Activated naive CD4-positive, alpha-beta T cell treated with anti-CD3 and anti-CD28 coated beads, Interleukin-2, amount 10 ng/mL, durations not matched to agents 5 hours and 36 hours (primary cell): ENCODE measurements around the gene CEP19. TPM values are rescaled to one million over a fixed set of nuclear protein-coding genes. Genes with fewer than 3 reads are reported as not detected.

Experiments used
- total RNA-seq, 2 experiments: library from RNA; stranded (reverse); gene quantifications; one replicate each; pipeline ENCODE4 v1.2.3, GENCODE V29; 2021

CEP19 gene, protein sequence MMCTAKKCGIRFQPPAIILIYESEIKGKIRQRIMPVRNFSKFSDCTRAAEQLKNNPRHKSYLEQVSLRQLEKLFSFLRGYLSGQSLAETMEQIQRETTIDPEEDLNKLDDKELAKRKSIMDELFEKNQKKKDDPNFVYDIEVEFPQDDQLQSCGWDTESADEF
- total RNA-seq = 1 to 10 TPM; 5.2 to 6.7 TPM

DNA sequence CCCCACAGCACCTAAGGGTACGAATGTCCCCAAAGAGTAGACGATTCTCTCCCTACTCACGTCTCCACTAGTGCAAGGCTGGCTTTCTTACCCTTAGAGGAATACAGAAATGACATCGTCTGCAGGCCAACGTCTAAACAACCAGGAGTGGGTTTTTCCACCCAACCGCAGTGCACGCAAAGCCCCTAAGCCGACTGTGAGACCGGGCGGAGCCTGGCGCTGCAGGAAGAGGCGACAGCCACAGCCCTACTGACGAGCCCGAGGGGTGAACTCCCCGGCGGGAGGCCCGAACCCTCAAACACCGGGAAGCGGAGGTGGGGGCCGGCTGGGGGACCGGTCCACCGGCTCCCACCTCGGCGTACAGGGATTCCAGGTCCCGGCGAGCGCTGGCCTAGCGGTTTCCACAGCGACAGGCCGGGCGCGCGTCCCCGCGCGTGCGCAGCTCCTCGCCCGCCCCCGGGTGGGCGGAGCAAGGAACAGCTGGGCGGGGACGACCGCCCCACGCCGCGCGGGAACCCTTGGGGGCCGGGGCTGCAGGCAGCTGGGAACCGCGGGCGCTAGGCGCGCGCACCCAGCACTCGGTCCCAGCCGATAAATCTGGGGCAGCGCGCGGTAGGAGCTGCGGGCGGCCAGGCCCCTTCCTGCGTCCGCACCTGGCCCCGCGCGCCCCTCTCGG is at the start of gene CEP19, which contains the start of gene PIGX:
CEP19 (minus strand) TSS at position 413 of the 676 bp plus-strand sequence. CDS start 3,593 bp downstream, outside the sequence.
PIGX (plus strand) TSS at position 540 of the 676 bp plus-strand sequence.

DNA sequence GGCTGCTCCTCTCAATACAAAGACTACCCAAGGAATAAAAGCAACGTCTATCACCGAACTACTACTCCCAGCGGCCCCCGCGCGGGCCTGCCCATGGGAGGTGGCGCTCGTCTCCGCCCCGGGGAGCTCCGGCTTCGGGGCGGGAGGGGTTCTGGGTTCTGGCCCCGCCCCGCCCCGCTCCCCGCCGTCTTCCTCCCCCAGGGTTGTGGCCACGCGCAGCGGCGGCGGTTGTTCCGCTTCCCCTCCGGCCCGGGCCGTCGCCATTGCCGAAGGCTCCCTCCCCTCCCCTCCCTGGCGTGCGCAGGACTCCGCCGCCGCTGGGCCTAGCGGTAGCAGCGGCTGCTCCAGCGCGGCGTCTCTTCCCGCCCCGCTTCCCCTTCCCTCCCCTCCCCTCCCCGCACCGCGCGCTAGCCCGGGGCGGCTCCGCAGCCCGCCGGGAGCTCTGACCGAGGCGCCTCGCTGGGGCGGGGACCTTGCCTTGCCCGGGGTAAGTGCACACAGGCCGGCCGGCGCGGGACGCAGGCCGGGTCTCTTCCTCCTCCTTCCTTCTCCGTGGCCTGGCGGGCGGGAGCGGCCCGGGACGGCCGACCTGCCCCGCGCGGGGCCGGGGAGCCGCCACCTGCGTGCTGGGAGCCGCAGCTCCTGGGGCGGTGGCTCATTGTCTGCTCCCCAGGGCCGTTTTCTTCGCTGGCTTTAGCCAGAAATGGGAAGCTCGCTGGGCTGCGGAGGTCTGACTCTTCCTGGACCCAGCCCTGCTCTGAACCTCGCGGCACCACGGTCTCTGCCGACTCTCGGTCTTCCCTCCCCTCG is 27.8 kb upstream of the CEP19 start, which contains the start of gene PAK2:
PAK2 (plus strand) TSS at position 187 of the 810 bp plus-strand sequence. CDS start 42,790 bp downstream, outside the sequence.

Other genes with a start within 250 kb of the CEP19 start
- 10 to 100 TPM; 35.4 to 39.0 TPM for gene RNF168, start 208.5 kb downstream of the CEP19 start, total RNA-seq
- not detected for gene SMCO1, start 196.9 kb downstream of the CEP19 start, total RNA-seq
- gene WDR53, start 143.7 kb downstream of the CEP19 start, total RNA-seq = 10 to 100 TPM; 17.3 to 20.8 TPM
- 10 to 100 TPM; 12.3 to 13.0 TPM for gene FBXO45, start 143.6 kb downstream of the CEP19 start, total RNA-seq
- 10 to 100 TPM; 25.9 to 31.8 TPM for gene NRROS, start 72.6 kb downstream of the CEP19 start, total RNA-seq
- gene PIGX, start 127 bp upstream of the CEP19 start, total RNA-seq = 10 to 100 TPM; 32.3 to 35.9 TPM
- gene PAK2, start 27.6 kb upstream of the CEP19 start, total RNA-seq = 10 to 100 TPM; 93.8 to 96.8 TPM
- 10 to 100 TPM; 29.3 to 30.6 TPM for gene SENP5, start 155.7 kb upstream of the CEP19 start, total RNA-seq
- gene NCBP2, start 230.3 kb upstream of the CEP19 start, total RNA-seq = 10 to 100 TPM; 50.7 to 51.3 TPM